Lower lobe of right lung (tissue), 2 donors: ENCODE data around the gene NTSR1. TPM values are rescaled to one million over a fixed set of nuclear protein-coding genes. Genes with fewer than 3 reads are reported as not detected.

Experiments used
- ATAC-seq, 2 donors: fragments of 200-7000 bp; cut with Tn5 transposase; one replicate each; pipeline ENCODE4 v1.9.1; 2020 to 2022; ENCODE audit warnings: mild to moderate bottlenecking in 2 of 2, moderate library complexity in 2 of 2
- DNase-seq: peaks from one replicate; pipeline ENCODE4 v3.0.0-alpha.2; 2020
- H3K27ac ChIP-seq: fragments of 200-600 bp; one replicate; pipeline ENCODE4 v1.8.0; 2022
- H3K27me3 ChIP-seq: fragments of 200-600 bp; one replicate; pipeline ENCODE4 v1.8.0; 2022; ENCODE audit warnings: low read depth
- H3K36me3 ChIP-seq: fragments of 200-600 bp; one replicate; pipeline ENCODE4 v1.8.0; 2022; ENCODE audit warnings: mild to moderate bottlenecking
- H3K4me1 ChIP-seq: fragments of 200-600 bp; one replicate; pipeline ENCODE4 v1.8.0; 2022
- H3K4me3 ChIP-seq: fragments of 200-600 bp; one replicate; pipeline ENCODE4 v1.8.0; 2022; ENCODE audit warnings: mild to moderate bottlenecking
- H3K9me3 ChIP-seq: fragments of 200-600 bp; one replicate; pipeline ENCODE4 v1.8.0; 2022
- intact Hi-C: fragments of 100-400 bp; cut with DNase I; formaldehyde crosslinking; loops from one replicate; pipeline ENCODE4 v1.11.0; 2022
- total RNA-seq: library from RNA; stranded (reverse); fragmentation: NEBNext Ultra II Directional; extraction: Animal tissue kit (Norgen Biotek cat#: 25700); gene quantifications from one replicate; pipeline ENCODE4 v1.2.1, GENCODE V29; 2021
- TF ChIP-seq, protein P1 (sequence below): fragments of 200-600 bp; IDR thresholded peaks from one replicate; pipeline ENCODE4 v1.8.0; 2022; ENCODE audit warnings: antibody characterized with exemption, mild to moderate bottlenecking
- donor health status: DM: no; HTN: yes; CAD: no; lungs with severe emphysema.

The NTSR1 gene
- total RNA-seq, 1 donor from 2014 or later = not detected

DNA sequence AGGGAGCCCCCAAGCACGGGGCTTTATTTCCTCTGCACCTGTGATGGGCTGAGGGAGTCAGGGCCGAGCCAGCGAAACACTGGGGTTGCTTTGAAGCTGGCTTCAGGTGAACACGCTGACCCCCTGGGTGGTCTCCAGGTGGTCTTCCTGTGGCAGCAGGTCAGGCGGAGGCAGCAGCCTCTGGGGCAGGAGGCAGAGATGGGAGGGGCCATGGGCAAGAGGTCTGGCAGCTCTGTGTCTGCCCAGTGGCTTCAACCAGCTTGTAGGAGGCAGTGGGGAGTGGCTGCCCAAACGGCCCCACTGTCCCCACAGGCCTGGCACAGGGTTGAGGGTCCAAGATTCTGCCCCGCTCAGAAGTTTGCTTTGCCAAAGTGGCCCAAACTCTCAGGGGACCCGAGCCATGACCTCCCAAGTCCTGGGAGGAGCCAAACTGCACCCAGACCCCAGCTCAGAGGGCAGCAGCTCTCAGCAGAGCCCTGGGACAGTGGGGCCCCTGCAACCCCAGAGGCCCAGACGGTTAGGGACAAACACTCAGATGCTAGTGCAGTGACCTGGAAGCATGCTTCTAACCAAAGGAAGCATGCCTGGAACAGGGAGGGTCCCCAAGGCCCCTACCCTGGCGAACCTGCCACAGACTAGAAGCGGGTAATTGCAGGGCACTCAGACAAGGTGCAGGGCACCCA lies 15.3 kb downstream of the NTSR1 start:
- no peaks in the 10 kb centered on the region for H3K4me1 ChIP-seq
- H3K9me3 ChIP-seq = peaks cover 15% of the 10 kb centered on the region
- TF ChIP-seq, protein P1, sequence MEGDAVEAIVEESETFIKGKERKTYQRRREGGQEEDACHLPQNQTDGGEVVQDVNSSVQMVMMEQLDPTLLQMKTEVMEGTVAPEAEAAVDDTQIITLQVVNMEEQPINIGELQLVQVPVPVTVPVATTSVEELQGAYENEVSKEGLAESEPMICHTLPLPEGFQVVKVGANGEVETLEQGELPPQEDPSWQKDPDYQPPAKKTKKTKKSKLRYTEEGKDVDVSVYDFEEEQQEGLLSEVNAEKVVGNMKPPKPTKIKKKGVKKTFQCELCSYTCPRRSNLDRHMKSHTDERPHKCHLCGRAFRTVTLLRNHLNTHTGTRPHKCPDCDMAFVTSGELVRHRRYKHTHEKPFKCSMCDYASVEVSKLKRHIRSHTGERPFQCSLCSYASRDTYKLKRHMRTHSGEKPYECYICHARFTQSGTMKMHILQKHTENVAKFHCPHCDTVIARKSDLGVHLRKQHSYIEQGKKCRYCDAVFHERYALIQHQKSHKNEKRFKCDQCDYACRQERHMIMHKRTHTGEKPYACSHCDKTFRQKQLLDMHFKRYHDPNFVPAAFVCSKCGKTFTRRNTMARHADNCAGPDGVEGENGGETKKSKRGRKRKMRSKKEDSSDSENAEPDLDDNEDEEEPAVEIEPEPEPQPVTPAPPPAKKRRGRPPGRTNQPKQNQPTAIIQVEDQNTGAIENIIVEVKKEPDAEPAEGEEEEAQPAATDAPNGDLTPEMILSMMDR = no peak
- no peaks in the 10 kb centered on the region for H3K36me3 ChIP-seq
- DNase-seq (peak; percentile 32), ATAC-seq (no peak)
- H3K27ac ChIP-seq = no peak overlapping the region
- peaks cover 46% of the 10 kb centered on the region for H3K27me3 ChIP-seq
- H3K4me3 ChIP-seq = no peak overlapping the region
- intact Hi-C loops = no loop called here

DNA sequence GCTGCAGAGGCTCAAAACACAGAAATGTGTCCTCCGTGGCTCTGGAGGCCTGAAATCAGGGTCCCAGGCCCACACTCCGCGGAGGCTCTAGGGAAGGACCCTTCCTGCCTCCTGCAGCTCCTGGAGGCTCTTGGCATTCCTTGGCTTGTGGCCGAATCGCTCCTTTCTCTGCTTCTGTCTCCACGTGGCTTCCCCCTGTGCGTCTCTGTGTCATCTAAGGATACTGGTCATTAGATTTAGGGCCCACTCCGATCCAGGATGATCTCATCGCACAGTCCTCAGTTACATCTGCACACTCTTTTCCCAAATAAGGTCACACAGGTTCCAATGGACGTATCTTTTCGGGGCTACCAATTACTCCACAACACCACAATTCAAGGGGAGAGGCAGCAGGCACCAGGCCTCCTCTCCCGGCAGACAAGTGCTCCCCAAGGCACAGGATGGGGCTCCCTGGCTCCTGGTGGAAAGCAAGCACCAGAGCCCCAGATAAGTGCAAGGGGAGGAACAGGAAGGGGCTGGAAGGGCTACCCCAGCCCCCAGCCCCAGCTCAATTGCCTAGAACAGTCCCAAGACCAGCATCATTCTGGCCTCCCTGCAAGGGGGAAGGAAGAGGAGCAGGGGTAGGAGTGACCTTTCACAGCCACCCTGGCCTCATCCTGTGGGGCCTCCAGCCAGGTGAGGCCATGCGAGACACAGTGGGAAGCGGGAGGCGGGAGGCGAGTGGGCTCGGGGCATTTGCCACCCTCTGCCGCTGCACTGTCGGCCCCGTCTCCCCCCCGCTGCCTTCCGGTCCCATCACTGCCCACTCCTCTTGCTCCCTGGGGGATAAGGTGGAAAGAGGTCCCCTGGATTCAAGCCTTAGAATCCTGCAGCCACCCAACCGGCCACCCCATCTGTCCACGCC lies 16.3 kb downstream of the NTSR1 start:
- no peaks in the 10 kb centered on the region for H3K4me1 ChIP-seq
- TF ChIP-seq, protein P1 = no peak
- H3K27ac ChIP-seq = no peak overlapping the region
- peaks cover 48% of the 10 kb centered on the region for H3K27me3 ChIP-seq
- peaks cover 10% of the 10 kb centered on the region for H3K9me3 ChIP-seq
- H3K36me3 ChIP-seq = no peaks in the 10 kb centered on the region
- ATAC-seq (no peak), DNase-seq (peak; percentile 30)
- H3K4me3 ChIP-seq = no peak overlapping the region
- intact Hi-C loops = no loop called here

DNA sequence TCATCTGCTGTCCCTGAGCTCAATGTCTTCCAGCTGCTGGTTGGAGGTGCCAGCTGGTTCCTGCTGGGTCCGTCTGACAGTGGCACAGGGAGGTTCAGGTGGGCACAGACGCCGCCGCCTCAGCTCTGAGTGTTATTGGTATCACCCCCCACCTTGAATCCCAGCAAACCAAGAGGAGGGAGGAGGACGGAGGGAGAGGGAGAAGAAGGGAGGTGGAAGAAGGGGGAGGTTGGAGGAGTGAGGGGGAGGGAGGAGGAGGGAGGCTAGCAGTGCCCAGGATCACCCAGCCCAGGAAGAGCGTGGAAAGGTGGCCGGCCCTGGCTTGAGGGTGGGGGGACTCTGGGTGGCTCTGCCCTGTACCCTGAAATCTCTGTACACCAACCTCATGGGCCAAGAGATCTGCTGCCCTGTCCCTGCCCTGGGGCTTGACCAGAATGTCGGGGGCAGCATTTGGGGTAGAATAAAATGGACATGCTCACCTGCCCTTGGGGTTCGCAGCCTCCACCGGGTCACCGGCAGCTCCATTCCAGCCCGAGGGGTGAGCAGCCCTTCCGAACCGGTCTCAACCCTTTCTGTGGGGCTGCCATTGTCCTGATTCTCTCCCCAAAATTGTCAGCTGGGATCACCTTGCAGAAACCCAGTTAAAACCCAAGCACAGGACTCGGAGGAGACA lies 17.1 kb downstream of the NTSR1 start:
- Histone ChIP-seq H3K36me3 (no peaks in the 10 kb centered on the region), H3K4me3 (no peak overlapping the region), H3K4me1 (no peaks in the 10 kb centered on the region), H3K9me3 (peaks cover 5% of the 10 kb centered on the region), H3K27me3 (peaks cover 52% of the 10 kb centered on the region), H3K27ac (no peak overlapping the region)
- intact Hi-C loops = no loop called here
- DNase-seq (peak; percentile 32), ATAC-seq (no peak)
- TF ChIP-seq, protein P1 = no peak

GRCh38 chr20:62726276-62726675 lies 17.6 kb downstream of the NTSR1 start:
- peaks cover 5% of the 10 kb centered on the region for H3K9me3 ChIP-seq
- no peak overlapping the region for H3K27ac ChIP-seq
- no peaks in the 10 kb centered on the region for H3K36me3 ChIP-seq
- intact Hi-C loops = no loop called here
- peak; percentile 20 for DNase-seq
- no peak overlapping the region for H3K4me3 ChIP-seq
- ATAC-seq = no peak
- H3K27me3 ChIP-seq = peaks cover 52% of the 10 kb centered on the region
- no peaks in the 10 kb centered on the region for H3K4me1 ChIP-seq
- TF ChIP-seq, protein P1 = no peak

DNA sequence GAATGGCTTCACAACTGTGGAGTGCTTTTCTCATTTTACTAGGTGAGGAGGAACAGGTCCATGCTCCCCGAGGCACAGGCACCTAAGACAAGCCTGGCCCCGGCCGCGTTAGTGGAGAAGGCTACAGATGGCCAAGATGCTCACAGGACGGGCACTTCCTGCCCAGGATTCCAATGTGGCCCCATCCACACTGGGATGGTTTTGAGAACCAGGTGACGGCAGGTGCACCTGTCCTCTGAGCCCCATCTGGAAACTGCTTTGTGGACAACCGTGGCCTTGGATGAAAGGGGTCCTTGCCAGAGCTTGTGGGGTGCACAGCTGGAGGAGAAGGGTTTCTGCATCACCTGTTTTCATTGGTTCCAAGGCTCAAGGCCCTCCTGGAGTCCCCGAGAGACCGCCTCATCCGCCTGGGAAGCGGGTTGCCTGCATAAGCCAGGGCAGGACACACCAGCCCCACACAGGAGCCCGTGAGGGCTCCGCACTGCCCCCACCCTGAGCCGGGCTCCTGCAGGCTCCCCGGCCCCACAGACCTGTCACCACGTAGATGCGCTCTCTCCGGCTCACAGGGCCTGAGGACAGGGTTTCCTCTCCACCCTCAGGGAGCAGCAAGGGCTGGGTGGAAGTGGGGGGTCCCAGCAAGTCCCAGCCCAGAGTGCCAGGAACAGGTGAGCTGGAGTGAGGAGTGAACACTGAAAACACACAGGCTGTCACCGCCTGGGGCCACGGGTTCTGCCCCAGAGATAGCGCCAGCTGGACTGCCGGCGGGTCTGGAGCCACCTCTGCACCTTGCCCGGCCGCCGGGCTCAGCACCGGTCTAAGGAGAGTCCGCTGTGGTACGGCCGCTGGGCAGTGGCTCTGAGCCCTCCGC lies 18.3 kb downstream of the NTSR1 start:
- no peak overlapping the region for H3K27ac ChIP-seq
- H3K27me3 ChIP-seq = peaks cover 52% of the 10 kb centered on the region
- no peaks in the 10 kb centered on the region for H3K36me3 ChIP-seq
- H3K4me1 ChIP-seq = no peaks in the 10 kb centered on the region
- peak; percentile 40 for DNase-seq
- ATAC-seq = no peak
- TF ChIP-seq, protein P1 = no peak
- intact Hi-C loops = no loop called here
- no peaks in the 10 kb centered on the region for H3K9me3 ChIP-seq
- H3K4me3 ChIP-seq = no peak overlapping the region
